K562 (cell line): ENCODE measurements around the gene ZNF276. TPM values are rescaled to one million over a fixed set of nuclear protein-coding genes. Genes with fewer than 3 reads are reported as not detected.
A peak's percentile ranks its signal among the peaks of the same experiment; 100 is the strongest.

Experiments used
- CHD2 ChIP-seq: IDR thresholded peaks from 2 replicates; pipeline ENCODE4 v1.6.1; 2011; ENCODE audit warnings: low read depth, low read length
- CTBP1 ChIP-seq: fragments of 450-650 bp; IDR thresholded peaks from 2 replicates; pipeline ENCODE4 v1.6.1; 2016; ENCODE audit warnings: borderline replicate concordance
- DEAF1 ChIP-seq: fragments of 450-650 bp; formaldehyde crosslinking; IDR thresholded peaks from 2 replicates; pipeline ENCODE4 v1.4.0; 2020; ENCODE audit warnings: mild to moderate bottlenecking, moderate library complexity
- DMBX1 ChIP-seq: fragments of 250-450 bp; sonication (Bioruptor Pico); IDR thresholded peaks from 2 replicates; pipeline ENCODE4 v1.8.0; 2022; ENCODE audit warnings: inconsistent platforms, mild to moderate bottlenecking, moderate library complexity, borderline replicate concordance
- DPF2 ChIP-seq: fragments of 450-650 bp; IDR thresholded peaks from 2 replicates; pipeline ENCODE4 v1.6.1; 2016
- E2F6 ChIP-seq, 2 experiments: IDR thresholded peaks; 2 replicates each; pipeline ENCODE4 v1.6.1; 2011; ENCODE audit warnings: borderline replicate concordance in 1 of 2, control low read depth in 1 of 2, low read depth in 1 of 2, low read length in 1 of 2, mild to moderate bottlenecking in 1 of 2, mixed read lengths in 1 of 2, moderate library complexity in 1 of 2; ENCODE audit not compliant: insufficient read depth in 1 of 2, insufficient read length in 1 of 2, poor library complexity in 1 of 2, severe bottlenecking in 1 of 2; ENCODE audit errors: extremely low read depth in 1 of 2
- EP300 ChIP-seq: IDR thresholded peaks from 2 replicates; pipeline ENCODE4 v1.6.1; 2012; ENCODE audit warnings: low read length, improper control_type of control experiment
- ERF ChIP-seq: fragments of 450-650 bp; formaldehyde crosslinking; IDR thresholded peaks from 2 replicates; pipeline ENCODE4 v1.4.0; 2020; ENCODE audit warnings: mild to moderate bottlenecking, mixed read lengths
- FOXM1 ChIP-seq, 2 experiments: fragments of 450-650 bp in 1 of 2; sonication (generic) in 1 of 2; formaldehyde crosslinking in 1 of 2; IDR thresholded peaks; 2 replicates each; pipeline versions ENCODE4 v1.6.1 to v1.9.0; 2017 to 2022; ENCODE audit warnings: low read depth in 2 of 2, mild to moderate bottlenecking in 2 of 2, missing genetic modification reagents in 1 of 2, moderate library complexity in 1 of 2
- RFX1 ChIP-seq: fragments of 450-650 bp; IDR thresholded peaks from 2 replicates; pipeline ENCODE4 v1.6.1; 2016; ENCODE audit warnings: mild to moderate bottlenecking, moderate library complexity
- SMAD4 ChIP-seq: fragments of 250-450 bp; sonication (Bioruptor Pico); conservative IDR thresholded peaks from 2 replicates; pipeline ENCODE4 v1.8.0; 2021; ENCODE audit warnings: inconsistent platforms, mild to moderate bottlenecking, moderate library complexity
- SMC3 ChIP-seq: conservative IDR thresholded peaks from 2 replicates; pipeline ENCODE4 v1.6.1; 2011; ENCODE audit warnings: low read depth, low read length, improper control_type of control experiment; ENCODE audit not compliant: insufficient read depth
- UBTF ChIP-seq, 2 experiments: IDR thresholded peaks; 2 replicates each; pipeline ENCODE4 v1.6.1; 2012; ENCODE audit warnings: improper control_type of control experiment in 2 of 2, low read depth in 2 of 2, low read length in 2 of 2, borderline replicate concordance in 1 of 2
- ZNF133 ChIP-seq: fragments of 250-450 bp; sonication (Bioruptor Pico); IDR thresholded peaks from 2 replicates; pipeline ENCODE4 v1.4.0; 2020; ENCODE audit warnings: mild to moderate bottlenecking
- polyA plus RNA-seq, 8 experiments: library from polyadenylated mRNA; depleted of rRNA in 4 of 8; stranded (reverse) in 5 of 8; unstranded in 3 of 8; fragments of >200 nt; fragmentation: Nextera tagmentation in 2 of 8; fragmentation: Illumina TruSeq in 1 of 8; extraction: Ambion mirVana in 2 of 8; extraction: Trizol in 1 of 8; gene quantifications; 2 replicates each; pipeline versions ENCODE4 v1.2.1 to v1.2.3, GENCODE V29; 2011 to 2014; ENCODE audit warnings: inconsistent platforms in 1 of 8, missing spikeins in 1 of 8
- total RNA-seq, 7 experiments: library from RNA; depleted of rRNA in 6 of 7; stranded (reverse); fragments of >200 nt in 6 of 7; fragmentation: Illumina TruSeq in 2 of 7; extraction: Trizol in 2 of 7; gene quantifications; 2 replicates each; pipeline versions ENCODE4 v1.2.1 to v1.2.3, GENCODE V29; 2011 to 2021; ENCODE audit warnings: low replicate concordance in 1 of 7

The ZNF276 gene
- total and polyA plus RNA-seq, 9 of the 15 experiments (the other 6 are each of a cell fraction or from before 2014, with no cell fraction given), result 0.49 to 43.9 (median 15.8) TPM

- TF ChIP-seq DMBX1 (CRISPR knock-in tag) (no peak), CTBP1 (peak; percentile 68), SMC3 (peak; percentile 57), DPF2 (peak; percentile 51; the same call in 1 of the 2 replicates), ERF (CRISPR knock-in tag) (peak; percentile 49; the same call in 1 of the 2 replicates), EP300 (peak; percentile 43; the same call in 1 of the 2 replicates), RFX1 (peak; percentile 99), ZNF133 (CRISPR knock-in tag) (no peak), FOXM1 (IDR thresholded peaks at IDR 0.05; ENCODE audit: low read depth) (no peak), FOXM1 (CRISPR knock-in tag; IDR thresholded peaks at IDR 0.05; ENCODE audit: low read depth) (0 out of 2 replicates have a peak, but pooled peaks have one; percentile 5), SMAD4 (CRISPR knock-in tag) (peak; percentile 30; the same call in 1 of the 2 replicates), CHD2 (peak; percentile 39; the same call in 1 of the 2 replicates), UBTF (IDR thresholded peaks at IDR 0.05; ENCODE audit: borderline replicate concordance in 1 of 2, low read depth in 2 of 2, low read length in 2 of 2) (0 out of 4 replicates have a peak, but pooled peaks of 1 of the 2 experiments have one; percentile 36), E2F6 (IDR thresholded peaks at IDR 0.05; ENCODE audit: borderline replicate concordance in 1 of 2, extremely low read depth in 1 of 2, insufficient read depth in 1 of 2, insufficient read length in 1 of 2, low read depth in 1 of 2, low read length in 1 of 2, poor library complexity in 1 of 2, severe bottlenecking in 1 of 2) (peak in 1 of 2 experiments; percentile 3), DEAF1 (CRISPR knock-in tag) (peak; percentile 64)
- TF ChIP-seq, all 486 proteins: peak for 109
Observed at GRCh38 chr16:89700100-89700648, 21.2 kb upstream of the ZNF276 start (continued).
